Upper lobe of left lung (tissue), 6 donors: ENCODE data around the gene KRTAP5-3. TPM values are rescaled to one million over a fixed set of nuclear protein-coding genes. Genes with fewer than 3 reads are reported as not detected.

Source experiments
- ATAC-seq, 2 donors: fragments of 200-7000 bp; cut with Tn5 transposase; one replicate each; pipeline ENCODE4 v1.9.1; 2022; ENCODE audit warnings: mild to moderate bottlenecking in 2 of 2, moderate library complexity in 2 of 2; ENCODE audit not compliant: low FRiP score in 2 of 2
- DNase-seq, 2 donors: peaks; one replicate each; pipeline ENCODE4 v3.0.0-alpha.2; 2019 to 2020
- H3K27ac ChIP-seq, 4 donors: fragments of 200-600 bp; sonication (generic); one replicate each; pipeline ENCODE4 v1.5.1; 2016 to 2019
- H3K27me3 ChIP-seq, 4 donors: fragments of 200-600 bp; sonication (generic); one replicate each; pipeline ENCODE4 v1.5.1; 2017 to 2019
- H3K36me3 ChIP-seq, 4 donors: fragments of 200-600 bp; sonication (generic); one replicate each; pipeline ENCODE4 v1.5.1; 2016 to 2019
- H3K4me1 ChIP-seq, 4 donors: fragments of 200-600 bp; sonication (generic); one replicate each; pipeline ENCODE4 v1.5.1; 2018 to 2019
- H3K4me3 ChIP-seq, 4 donors: fragments of 200-600 bp; sonication (generic); one replicate each; pipeline ENCODE4 v1.5.1; 2017 to 2019; ENCODE audit warnings: mild to moderate bottlenecking in 2 of 4, moderate library complexity in 1 of 4
- H3K9me3 ChIP-seq, 4 donors: fragments of 200-600 bp; sonication (generic); one replicate each; pipeline ENCODE4 v1.5.1; 2018 to 2019
- EP300 ChIP-seq, 4 donors: sonication (generic); formaldehyde crosslinking; IDR thresholded peaks; one replicate each; pipeline ENCODE4 v1.5.1; 2017; ENCODE audit warnings: antibody characterized with exemption in 4 of 4, control low read depth in 2 of 4
- POLR2A ChIP-seq, 4 donors: fragments of 450-650 bp; IDR thresholded peaks; one replicate each; pipeline ENCODE4 v1.5.1; 2016 to 2017; ENCODE audit warnings: antibody characterized with exemption in 4 of 4, mild to moderate bottlenecking in 2 of 4
- POLR2AphosphoS5 ChIP-seq, 2 donors: sonication (generic); formaldehyde crosslinking; IDR thresholded peaks; one replicate each; pipeline ENCODE4 v1.5.1; 2017; ENCODE audit warnings: antibody characterized with exemption in 2 of 2
- WGBS, 2 donors: methylation state at CpG; one replicate each; pipeline ENCODE4 v1.1.5; 2017 to 2018; 5-methylcytosine and 5-hydroxymethylcytosine counted together
- total RNA-seq, 6 donors: library from RNA; depleted of rRNA in 4 of 6; stranded (reverse); fragments of >200 nt in 4 of 6; gene quantifications; one replicate each; pipeline versions ENCODE4 v1.1.0 to v1.2.1, GENCODE V29; 2016 to 2021
- TF ChIP-seq, protein P1 (sequence below), 6 experiments: fragments of 450-650 bp in 4 of 6; fragments of 200-600 bp in 2 of 6; sonication (generic) in 2 of 6; IDR thresholded peaks; one replicate each; pipeline ENCODE4 v1.5.1; 2016 to 2019; ENCODE audit warnings: antibody characterized with exemption in 6 of 6
- donor health status: DM: no; HTN: no; CAD: no; lungs with moderate emphysema.
- donor health status: DM: no; HTN: yes; CAD: no; lungs with severe emphysema.

The KRTAP5-3 gene
- total RNA-seq, 6 donors from 2014 or later: not detected

GRCh38 chr11:1570896-1571759, 37.1 kb downstream of the KRTAP5-3 start:
- 11 to 39% methylated on average over 4 to 21 of the region's 58 CpGs for WGBS, 2 donors
- ATAC-seq: no peak
- peaks cover 0 to 20% (median 6%) of the 10 kb centered on the region in 4 donors for H3K27me3 ChIP-seq
- peak overlapping the region; percentile 58 to 80 (median 72) for H3K27ac ChIP-seq
- H3K4me3 ChIP-seq: peak overlapping the region; percentile 58 to 76 (median 66)
- DNase-seq: peak in 1 of 2 donors; percentile 88
- H3K36me3 ChIP-seq: no peaks in the 10 kb centered on the region
- peaks cover 30 to 58% (median 36%) of the 10 kb centered on the region in 4 donors for H3K4me1 ChIP-seq
- H3K9me3 ChIP-seq: no peaks in the 10 kb centered on the region
- TF ChIP-seq POLR2AphosphoS5 (IDR thresholded peaks at IDR 0.05): no peak
- TF ChIP-seq, protein P1, sequence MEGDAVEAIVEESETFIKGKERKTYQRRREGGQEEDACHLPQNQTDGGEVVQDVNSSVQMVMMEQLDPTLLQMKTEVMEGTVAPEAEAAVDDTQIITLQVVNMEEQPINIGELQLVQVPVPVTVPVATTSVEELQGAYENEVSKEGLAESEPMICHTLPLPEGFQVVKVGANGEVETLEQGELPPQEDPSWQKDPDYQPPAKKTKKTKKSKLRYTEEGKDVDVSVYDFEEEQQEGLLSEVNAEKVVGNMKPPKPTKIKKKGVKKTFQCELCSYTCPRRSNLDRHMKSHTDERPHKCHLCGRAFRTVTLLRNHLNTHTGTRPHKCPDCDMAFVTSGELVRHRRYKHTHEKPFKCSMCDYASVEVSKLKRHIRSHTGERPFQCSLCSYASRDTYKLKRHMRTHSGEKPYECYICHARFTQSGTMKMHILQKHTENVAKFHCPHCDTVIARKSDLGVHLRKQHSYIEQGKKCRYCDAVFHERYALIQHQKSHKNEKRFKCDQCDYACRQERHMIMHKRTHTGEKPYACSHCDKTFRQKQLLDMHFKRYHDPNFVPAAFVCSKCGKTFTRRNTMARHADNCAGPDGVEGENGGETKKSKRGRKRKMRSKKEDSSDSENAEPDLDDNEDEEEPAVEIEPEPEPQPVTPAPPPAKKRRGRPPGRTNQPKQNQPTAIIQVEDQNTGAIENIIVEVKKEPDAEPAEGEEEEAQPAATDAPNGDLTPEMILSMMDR (IDR thresholded peaks at IDR 0.05): peak in 1 of 6 experiments; percentile 8

- Histone ChIP-seq H3K27ac (peak overlapping the region in 3 of 4 donors; percentile 58 to 80 (median 72)), H3K27me3 (peaks cover 0 to 20% (median 6%) of the 10 kb centered on the region in 4 donors), H3K4me1 (peaks cover 30 to 58% (median 36%) of the 10 kb centered on the region in 4 donors), H3K36me3 (peaks cover 0 to 5% (median 2%) of the 10 kb centered on the region in 4 donors), H3K9me3 (no peaks in the 10 kb centered on the region), H3K4me3 (peak overlapping the region in 3 of 4 donors; percentile 58 to 76 (median 59))
- ATAC-seq: no peak
- peak in 1 of 2 donors; percentile 30 for DNase-seq
- TF ChIP-seq POLR2A (IDR thresholded peaks at IDR 0.05) (no peak), EP300 (IDR thresholded peaks at IDR 0.05) (no peak), POLR2AphosphoS5 (IDR thresholded peaks at IDR 0.05) (no peak)
- WGBS, 2 donors: 84 to 88% methylated on average over 7 to 8 of the region's 8 CpGs
Measured at GRCh38 chr11:1570531-1570895, 37.8 kb downstream of the KRTAP5-3 start.

GRCh38 chr11:1570001-1570453, 38.2 kb downstream of the KRTAP5-3 start:
- WGBS, 2 donors: 81 to 89% methylated on average over 3 to 11 of the region's 11 CpGs
- DNase-seq: peak in 1 of 2 donors; percentile 49
- ATAC-seq: no peak
- Histone ChIP-seq H3K27ac (peak overlapping the region in 1 of 4 donors; percentile 80), H3K4me3 (no peak overlapping the region), H3K4me1 (peaks cover 30 to 58% (median 36%) of the 10 kb centered on the region in 4 donors), H3K36me3 (peaks cover 0 to 9% (median 2%) of the 10 kb centered on the region in 4 donors), H3K27me3 (peaks cover 0 to 20% (median 6%) of the 10 kb centered on the region in 4 donors), H3K9me3 (no peaks in the 10 kb centered on the region)
- TF ChIP-seq POLR2AphosphoS5 (IDR thresholded peaks at IDR 0.05) (no peak), POLR2A (IDR thresholded peaks at IDR 0.05) (no peak), EP300 (IDR thresholded peaks at IDR 0.05) (no peak)
- TF ChIP-seq, protein P1 (IDR thresholded peaks at IDR 0.05): no peak

GRCh38 chr11:1569251-1569780, 38.9 kb downstream of the KRTAP5-3 start:
- H3K4me1 ChIP-seq: peaks cover 24 to 52% (median 35%) of the 10 kb centered on the region in 4 donors
- TF ChIP-seq, protein P1 (IDR thresholded peaks at IDR 0.05): no peak
- H3K9me3 ChIP-seq: no peaks in the 10 kb centered on the region
- H3K4me3 ChIP-seq: no peak overlapping the region
- H3K27me3 ChIP-seq: peaks cover 0 to 17% (median 6%) of the 10 kb centered on the region in 4 donors
- DNase-seq (peak in 1 of 2 donors; percentile 65), ATAC-seq (no peak)
- 80% methylated on average over 14 of the region's 14 CpGs for WGBS, 2 donors
- peaks cover 0 to 15% (median 2%) of the 10 kb centered on the region in 4 donors for H3K36me3 ChIP-seq
- no peak overlapping the region for H3K27ac ChIP-seq

DNA sequence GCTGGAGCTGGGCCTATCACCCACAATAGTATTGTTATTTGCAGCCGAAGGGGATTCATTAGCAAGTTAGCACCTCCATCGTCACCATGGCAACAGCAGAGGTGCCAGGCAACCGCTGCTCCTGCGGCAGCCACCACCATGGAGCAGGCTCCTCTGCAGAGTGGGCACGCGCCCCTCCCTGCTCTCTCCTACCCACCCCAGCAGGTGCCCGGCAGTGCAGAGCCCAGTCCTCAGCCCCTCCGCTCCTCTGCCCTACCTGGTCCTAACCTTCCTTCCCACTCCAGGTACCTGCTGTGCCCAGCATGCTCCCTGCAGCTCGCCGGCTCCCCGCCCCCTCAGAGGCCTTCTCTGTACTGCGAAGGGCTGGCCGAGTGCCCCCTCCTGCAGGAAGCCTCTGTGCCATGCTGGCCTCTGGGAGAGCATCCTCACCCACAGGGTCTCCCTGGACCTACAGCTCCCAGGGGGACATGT, 39.8 kb downstream of the KRTAP5-3 start:
- no peak for ATAC-seq
- no peak overlapping the region for H3K27ac ChIP-seq
- peaks cover 16 to 44% (median 27%) of the 10 kb centered on the region in 4 donors for H3K4me1 ChIP-seq
- H3K36me3 ChIP-seq: peaks cover 0 to 22% (median 3%) of the 10 kb centered on the region in 4 donors
- no peak overlapping the region for H3K4me3 ChIP-seq
- TF ChIP-seq POLR2AphosphoS5 (IDR thresholded peaks at IDR 0.05): no peak
- TF ChIP-seq, protein P1 (IDR thresholded peaks at IDR 0.05): no peak
- TF ChIP-seq EP300 (IDR thresholded peaks at IDR 0.05): no peak
- TF ChIP-seq POLR2A (IDR thresholded peaks at IDR 0.05): no peak
- 63 to 92% methylated on average over 2 to 13 of the region's 13 CpGs for WGBS, 2 donors
- peak in 1 of 2 donors; percentile 80 for DNase-seq
- no peaks in the 10 kb centered on the region for H3K9me3 ChIP-seq
- H3K27me3 ChIP-seq: peaks cover 0 to 11% (median 5%) of the 10 kb centered on the region in 4 donors
